Measurements from ENCODE around the gene RIC8A. TPM values are rescaled to one million over a fixed set of nuclear protein-coding genes. Genes with fewer than 3 reads are reported as not detected.

RIC8A gene
- total RNA-seq, 3 donors from 2014 or later (not counting 1 experiment from before 2014, with no cell fraction given) = 102 to 153 (median 106) TPM

GRCh38 chr11:206526-207207 is 841 bp upstream of the RIC8A start:
- no peaks in the 10 kb centered on the region for H3K36me3 Mint-ChIP-seq
- H3K4me1 Mint-ChIP-seq = peaks cover 43 to 58% of the 10 kb centered on the region in 2 donors
- 3% methylated on average over 39 of the region's 39 CpGs for WGBS (ENCODE audit: insufficient coverage)

GRCh38 chr11:207863-208180 is 314 bp downstream of the RIC8A start:
- Histone ChIP-seq H3K4me1 (ENCODE audit: control insufficient read depth, insufficient read depth, low read length) (peaks cover 50% of the 10 kb centered on the region), H3K27ac (ENCODE audit: low read length) (peak overlapping the region; percentile 94), H3K9me3 (ENCODE audit: control insufficient read depth, insufficient read depth, low read length) (no peaks in the 10 kb centered on the region), H3K27me3 (ENCODE audit: control insufficient read depth, insufficient read depth, low read length) (no peaks in the 10 kb centered on the region), H3K4me3 (ENCODE audit: low read length) (peak overlapping the region; percentile 66), H3K36me3 (ENCODE audit: control insufficient read depth, insufficient read depth, low read length) (peaks cover 59% of the 10 kb centered on the region)
- TF ChIP-seq CTCF (IDR thresholded peaks at IDR 0.05) = no peak
- under 1% methylated on average over 27 of the region's 27 CpGs for WGBS (ENCODE audit: insufficient coverage)
- Mint-ChIP-seq H3K9me3 (no peaks in the 10 kb centered on the region), H3K4me3 (peak overlapping the region; percentile 97), H3K4me1 (peaks cover 35 to 52% of the 10 kb centered on the region in 2 donors), H3K27me3 (ENCODE audit: low read depth in 2 of 2) (no peaks in the 10 kb centered on the region), H3K36me3 (no peaks in the 10 kb centered on the region), H3K27ac (peak overlapping the region; percentile 99)
- intact Hi-C loops (cut with micrococcal nuclease) = loop anchor here (1.0 to 5.0 kb wide), 5 partner anchors 28 to 242 kb away; partner anchors contain the start of genes PSMD13, PTDSS2 and SIRT3
- no peak for DNase-seq
- ATAC-seq = peak; percentile 13 to 30 (median 22)

More at GRCh38 chr11:206526-207207, 841 bp upstream of the RIC8A start:
- DNase-seq (peak in 1 of 2 donors; percentile 57), ATAC-seq (no peak)
- Mint-ChIP-seq H3K4me3 (peak overlapping the region; percentile 97), H3K27me3 (ENCODE audit: low read depth in 2 of 2) (no peaks in the 10 kb centered on the region), H3K9me3 (no peaks in the 10 kb centered on the region), H3K27ac (peak overlapping the region; percentile 99)
- Histone ChIP-seq H3K27me3 (ENCODE audit: control insufficient read depth, insufficient read depth, low read length) (no peaks in the 10 kb centered on the region), H3K4me1 (ENCODE audit: control insufficient read depth, insufficient read depth, low read length) (peaks cover 50% of the 10 kb centered on the region), H3K36me3 (ENCODE audit: control insufficient read depth, insufficient read depth, low read length) (peaks cover 47% of the 10 kb centered on the region), H3K9me3 (ENCODE audit: control insufficient read depth, insufficient read depth, low read length) (no peaks in the 10 kb centered on the region), H3K27ac (ENCODE audit: low read length) (peak overlapping the region; percentile 78), H3K4me3 (ENCODE audit: low read length) (peak overlapping the region; percentile 76)
- TF ChIP-seq CTCF (IDR thresholded peaks at IDR 0.05) = no peak
- intact Hi-C loops (cut with micrococcal nuclease) = loop anchor here (1.0 to 5.0 kb wide), 5 partner anchors 30 to 244 kb away; partner anchors contain the start of genes PSMD13, PTDSS2 and SIRT3

GRCh38 chr11:208181-208916 is 841 bp downstream of the RIC8A start:
- peak; percentile 82 to 91 for DNase-seq
- peak; percentile 60 to 72 (median 62) for ATAC-seq
- Mint-ChIP-seq H3K4me1 (peaks cover 32 to 56% of the 10 kb centered on the region in 2 donors), H3K36me3 (no peaks in the 10 kb centered on the region), H3K27me3 (ENCODE audit: low read depth in 2 of 2) (no peaks in the 10 kb centered on the region), H3K27ac (peak overlapping the region; percentile 99), H3K4me3 (peak overlapping the region; percentile 97), H3K9me3 (no peaks in the 10 kb centered on the region)
- H3K9me3 ChIP-seq (ENCODE audit: control insufficient read depth, insufficient read depth, low read length) = no peaks in the 10 kb centered on the region
- peaks cover 59% of the 10 kb centered on the region for H3K36me3 ChIP-seq (ENCODE audit: control insufficient read depth, insufficient read depth, low read length)
- peak overlapping the region; percentile 66 for H3K4me3 ChIP-seq (ENCODE audit: low read length)
- no peak for TF ChIP-seq CTCF (IDR thresholded peaks at IDR 0.05)
- H3K4me1 ChIP-seq (ENCODE audit: control insufficient read depth, insufficient read depth, low read length) = peaks cover 50% of the 10 kb centered on the region
- H3K27ac ChIP-seq (ENCODE audit: low read length) = peak overlapping the region; percentile 94
- no peaks in the 10 kb centered on the region for H3K27me3 ChIP-seq (ENCODE audit: control insufficient read depth, insufficient read depth, low read length)
- under 1% methylated on average over 57 of the region's 57 CpGs for WGBS (ENCODE audit: insufficient coverage)
- intact Hi-C loops (cut with micrococcal nuclease) = loop anchor here (5.0 kb wide), 2 partner anchors 149 to 209 kb away; no protein-coding TSS in a partner anchor
